HEK293 (cell line): ENCODE results near the gene HBA1.
"Not testable (repeated sequence)": the region's sequence is repeated elsewhere in the genome, so short reads cannot be mapped to it uniquely, and the experiment has no call there.

Source experiments
- ZFHX2 ChIP-seq: fragments of 450-650 bp; formaldehyde crosslinking; conservative IDR thresholded peaks from 2 replicates; pipeline ENCODE4 v1.5.1; 2016; ENCODE audit warnings: missing biosample characterization, missing genetic modification characterization
- TF ChIP-seq, protein P1 (sequence below): fragments of 450-650 bp; formaldehyde crosslinking; IDR thresholded peaks from 2 replicates; pipeline ENCODE4 v1.5.1; 2016; ENCODE audit warnings: missing biosample characterization, missing genetic modification characterization

DNA sequence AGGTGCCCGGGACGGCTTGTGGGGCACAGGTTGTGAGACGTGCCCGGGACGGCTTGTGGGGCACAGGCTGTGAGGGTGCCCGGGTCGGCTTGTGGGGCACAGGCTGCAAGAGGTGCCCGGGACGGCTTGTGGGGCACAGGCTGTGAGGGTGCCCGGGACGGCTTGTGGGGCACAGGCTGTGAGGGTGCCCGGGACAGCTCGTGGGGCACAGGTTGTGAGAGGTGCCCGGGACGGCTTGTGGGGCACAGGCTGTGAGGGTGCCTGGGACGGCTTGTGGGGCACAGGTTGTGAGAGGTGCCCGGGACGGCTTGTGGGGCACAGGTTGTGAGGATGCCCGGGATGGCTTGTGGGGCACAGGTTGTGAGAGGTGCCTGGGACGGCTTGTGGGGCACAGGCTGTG is 16.2 kb upstream of the HBA1 start:
- TF ChIP-seq ZFHX2 (tag by site-specific recombination): not testable (repeated sequence)
- TF ChIP-seq, protein P1, sequence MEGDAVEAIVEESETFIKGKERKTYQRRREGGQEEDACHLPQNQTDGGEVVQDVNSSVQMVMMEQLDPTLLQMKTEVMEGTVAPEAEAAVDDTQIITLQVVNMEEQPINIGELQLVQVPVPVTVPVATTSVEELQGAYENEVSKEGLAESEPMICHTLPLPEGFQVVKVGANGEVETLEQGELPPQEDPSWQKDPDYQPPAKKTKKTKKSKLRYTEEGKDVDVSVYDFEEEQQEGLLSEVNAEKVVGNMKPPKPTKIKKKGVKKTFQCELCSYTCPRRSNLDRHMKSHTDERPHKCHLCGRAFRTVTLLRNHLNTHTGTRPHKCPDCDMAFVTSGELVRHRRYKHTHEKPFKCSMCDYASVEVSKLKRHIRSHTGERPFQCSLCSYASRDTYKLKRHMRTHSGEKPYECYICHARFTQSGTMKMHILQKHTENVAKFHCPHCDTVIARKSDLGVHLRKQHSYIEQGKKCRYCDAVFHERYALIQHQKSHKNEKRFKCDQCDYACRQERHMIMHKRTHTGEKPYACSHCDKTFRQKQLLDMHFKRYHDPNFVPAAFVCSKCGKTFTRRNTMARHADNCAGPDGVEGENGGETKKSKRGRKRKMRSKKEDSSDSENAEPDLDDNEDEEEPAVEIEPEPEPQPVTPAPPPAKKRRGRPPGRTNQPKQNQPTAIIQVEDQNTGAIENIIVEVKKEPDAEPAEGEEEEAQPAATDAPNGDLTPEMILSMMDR (tag by site-specific recombination): not testable (repeated sequence)
